Measurements from ENCODE around the gene SEMG1. TPM values are rescaled to one million over a fixed set of nuclear protein-coding genes. Genes with fewer than 3 reads are reported as not detected.

The SEMG1 gene
- total and polyA plus RNA-seq, 9 donors, result not detected

DNA sequence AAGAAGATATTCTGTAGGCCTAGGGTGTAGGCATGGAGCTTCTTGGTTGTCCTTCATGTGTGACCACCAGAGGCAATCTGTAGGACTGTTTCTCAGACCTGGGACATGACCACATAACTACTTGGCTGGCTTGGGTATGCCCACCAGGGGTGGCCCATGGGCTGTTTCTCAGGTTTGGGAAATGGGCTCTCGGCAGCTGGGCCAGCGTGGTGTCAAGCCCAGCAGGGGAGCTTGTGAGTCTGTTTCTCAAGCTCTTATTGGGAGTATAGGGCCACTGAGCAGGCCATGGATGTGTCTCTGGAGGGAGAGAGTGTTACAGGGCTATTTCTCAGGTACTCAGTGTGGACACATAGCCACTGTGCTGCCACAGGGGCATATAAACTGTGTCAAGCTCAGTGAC lies 11.8 kb downstream of the SEMG1 start:
- H3K4me1 ChIP-seq (ENCODE audit: control insufficient read depth, insufficient read depth, low read length), result no peaks in the 10 kb centered on the region
- no peaks in the 10 kb centered on the region for H3K27me3 ChIP-seq (ENCODE audit: control insufficient read depth, insufficient read depth, low read length)
- no peaks in the 10 kb centered on the region for H3K36me3 ChIP-seq (ENCODE audit: control insufficient read depth, insufficient read depth, low read length)
- 75% methylated on average over 2 of the region's 2 CpGs for WGBS (ENCODE audit: insufficient coverage)
- DNase-seq, result no peak
- no peak overlapping the region for H3K4me3 ChIP-seq (ENCODE audit: low read length)
- no peaks in the 10 kb centered on the region for H3K9me3 ChIP-seq (replicated peaks; ENCODE audit: control insufficient read depth, low read depth, low read length)
- H3K27ac ChIP-seq (ENCODE audit: low read length), result no peak overlapping the region

DNA sequence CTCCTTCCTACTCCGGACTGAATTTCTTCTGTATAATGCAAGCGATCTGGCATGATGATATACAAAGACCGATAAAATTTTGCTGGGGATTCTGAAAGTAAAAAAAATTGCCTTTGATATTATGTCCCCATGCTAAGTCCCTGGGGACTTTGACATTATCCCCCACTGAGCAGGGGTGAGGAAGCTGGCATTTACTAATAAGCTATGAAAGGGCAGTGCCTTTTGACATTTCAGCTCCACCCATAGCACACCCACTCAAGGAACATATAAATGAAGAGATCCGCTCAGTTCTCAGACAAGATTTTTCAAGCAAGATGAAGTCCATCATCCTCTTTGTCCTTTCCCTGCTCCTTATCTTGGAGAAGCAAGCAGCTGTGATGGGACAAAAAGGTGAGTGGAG lies 14.2 kb downstream of the SEMG1 start, which contains the start of gene SEMG2:
TSS of gene SEMG2 (plus strand) at position 298 of the 400 bp plus-strand sequence. CDS start at position 315, 17 bp downstream.
- no peak within 1 kb of the TSS for H3K27ac ChIP-seq (ENCODE audit: low read length)
- H3K9me3 ChIP-seq (replicated peaks; ENCODE audit: control insufficient read depth, low read depth, low read length), result no peaks in the 10 kb centered on the region
- no peak within 1 kb of the TSS for H3K4me3 ChIP-seq (ENCODE audit: low read length)
- H3K36me3 ChIP-seq (ENCODE audit: control insufficient read depth, insufficient read depth, low read length), result no peaks in the 10 kb centered on the region
- no peaks in the 10 kb centered on the region for H3K4me1 ChIP-seq (ENCODE audit: control insufficient read depth, insufficient read depth, low read length)
- DNase-seq, result no peak
- no CpG with 5 or more reads among the region's 4 CpGs for WGBS (ENCODE audit: insufficient coverage)
- H3K27me3 ChIP-seq (ENCODE audit: control insufficient read depth, insufficient read depth, low read length), result no peaks in the 10 kb centered on the region

DNA sequence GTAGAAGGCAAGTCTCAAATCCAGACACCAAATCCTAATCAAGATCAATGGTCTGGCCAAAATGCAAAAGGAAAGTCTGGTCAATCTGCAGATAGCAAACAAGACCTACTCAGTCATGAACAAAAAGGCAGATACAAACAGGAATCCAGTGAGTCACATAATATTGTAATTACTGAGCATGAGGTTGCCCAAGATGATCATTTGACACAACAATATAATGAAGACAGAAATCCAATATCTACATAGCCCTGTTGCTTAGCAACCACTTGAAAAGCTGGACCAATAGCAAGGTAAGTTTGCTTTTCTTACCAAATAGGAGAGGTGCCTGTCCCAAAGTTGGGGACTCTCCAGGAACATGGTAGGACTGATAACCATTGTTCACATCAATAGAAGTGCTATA lies 16.3 kb downstream of the SEMG1 start:
- no peaks in the 10 kb centered on the region for H3K9me3 ChIP-seq (replicated peaks; ENCODE audit: control insufficient read depth, low read depth, low read length)
- H3K4me1 ChIP-seq (ENCODE audit: control insufficient read depth, insufficient read depth, low read length), result no peaks in the 10 kb centered on the region
- no peaks in the 10 kb centered on the region for H3K36me3 ChIP-seq (ENCODE audit: control insufficient read depth, insufficient read depth, low read length)
- DNase-seq, result no peak
- no peak overlapping the region for H3K4me3 ChIP-seq (ENCODE audit: low read length)
- H3K27ac ChIP-seq (ENCODE audit: low read length), result no peak overlapping the region
- no peaks in the 10 kb centered on the region for H3K27me3 ChIP-seq (ENCODE audit: control insufficient read depth, insufficient read depth, low read length)

DNA sequence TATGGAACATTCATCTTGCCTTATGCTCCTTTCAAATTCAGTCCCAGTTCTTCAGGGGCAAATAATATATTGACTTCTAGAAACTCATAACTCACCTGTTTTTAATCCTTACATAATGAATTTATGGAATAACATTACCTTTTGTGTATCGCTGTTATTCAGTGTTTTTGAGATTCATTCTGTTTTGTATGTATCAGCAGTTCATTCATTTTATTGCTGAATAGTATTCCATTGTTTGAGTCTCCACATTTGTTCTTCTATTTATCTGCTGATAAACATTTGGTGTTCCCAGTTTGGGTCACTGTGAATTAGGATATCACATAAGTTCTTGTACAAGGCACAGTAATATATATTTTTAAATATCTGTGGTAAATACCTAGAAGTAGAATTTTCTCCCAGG lies 19.5 kb downstream of the SEMG1 start:
- no peak overlapping the region for H3K27ac ChIP-seq (ENCODE audit: low read length)
- DNase-seq, result no peak
- H3K4me3 ChIP-seq (ENCODE audit: low read length), result no peak overlapping the region
- H3K36me3 ChIP-seq (ENCODE audit: control insufficient read depth, insufficient read depth, low read length), result no peaks in the 10 kb centered on the region
- WGBS (ENCODE audit: insufficient coverage), result no CpG with 5 or more reads among the region's 1 CpG
- H3K4me1 ChIP-seq (ENCODE audit: control insufficient read depth, insufficient read depth, low read length), result no peaks in the 10 kb centered on the region
- H3K27me3 ChIP-seq (ENCODE audit: control insufficient read depth, insufficient read depth, low read length), result peaks cover 5% of the 10 kb centered on the region
- no peaks in the 10 kb centered on the region for H3K9me3 ChIP-seq (replicated peaks; ENCODE audit: control insufficient read depth, low read depth, low read length)

DNA sequence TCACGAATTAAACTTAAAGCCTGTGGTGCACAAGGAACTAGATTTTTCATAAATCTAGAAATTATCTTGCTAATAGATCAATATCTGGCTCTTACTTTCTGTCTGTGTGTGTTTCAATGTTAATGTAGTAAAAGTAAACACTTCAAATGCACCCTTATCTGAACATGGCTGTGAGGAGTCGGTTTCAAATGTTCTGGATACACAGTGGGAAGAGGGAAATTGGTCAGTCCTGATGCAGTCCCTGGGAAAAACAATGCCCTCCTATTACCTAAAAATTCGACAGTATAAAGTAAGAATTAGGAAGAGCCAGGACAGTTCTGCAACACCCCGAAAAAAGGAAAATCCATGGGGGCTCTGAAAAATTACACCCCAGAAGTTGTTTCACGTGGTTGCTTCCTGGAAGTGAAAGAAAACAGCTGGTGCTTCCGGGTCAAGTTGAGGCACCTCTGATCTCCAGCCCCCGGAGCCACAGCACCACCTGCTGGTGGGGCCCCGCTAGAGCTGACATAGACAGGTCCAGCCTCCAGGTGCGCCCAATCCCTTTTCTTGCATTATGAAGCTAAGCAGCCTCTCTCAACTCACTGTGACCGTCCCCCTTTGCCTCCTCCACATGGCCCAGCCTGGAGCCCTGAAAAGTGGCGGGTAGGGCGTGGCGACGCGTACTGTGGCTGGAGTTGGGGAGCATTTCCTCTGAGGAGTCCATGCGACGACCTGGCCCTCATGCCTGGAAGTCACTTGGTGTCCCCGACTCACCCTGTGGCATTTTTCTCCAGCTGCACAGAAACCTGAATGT lies 22.6 kb downstream of the SEMG1 start:
- WGBS (ENCODE audit: insufficient coverage), result 58% methylated on average over 10 of the region's 18 CpGs
- H3K36me3 ChIP-seq (ENCODE audit: control insufficient read depth, insufficient read depth, low read length), result no peaks in the 10 kb centered on the region
- no peaks in the 10 kb centered on the region for H3K9me3 ChIP-seq (replicated peaks; ENCODE audit: control insufficient read depth, low read depth, low read length)
- H3K4me1 ChIP-seq (ENCODE audit: control insufficient read depth, insufficient read depth, low read length), result no peaks in the 10 kb centered on the region
- no peak for DNase-seq
- H3K27ac ChIP-seq (ENCODE audit: low read length), result no peak overlapping the region
- H3K4me3 ChIP-seq (ENCODE audit: low read length), result no peak overlapping the region
- H3K27me3 ChIP-seq (ENCODE audit: control insufficient read depth, insufficient read depth, low read length), result peaks cover 5% of the 10 kb centered on the region

DNA sequence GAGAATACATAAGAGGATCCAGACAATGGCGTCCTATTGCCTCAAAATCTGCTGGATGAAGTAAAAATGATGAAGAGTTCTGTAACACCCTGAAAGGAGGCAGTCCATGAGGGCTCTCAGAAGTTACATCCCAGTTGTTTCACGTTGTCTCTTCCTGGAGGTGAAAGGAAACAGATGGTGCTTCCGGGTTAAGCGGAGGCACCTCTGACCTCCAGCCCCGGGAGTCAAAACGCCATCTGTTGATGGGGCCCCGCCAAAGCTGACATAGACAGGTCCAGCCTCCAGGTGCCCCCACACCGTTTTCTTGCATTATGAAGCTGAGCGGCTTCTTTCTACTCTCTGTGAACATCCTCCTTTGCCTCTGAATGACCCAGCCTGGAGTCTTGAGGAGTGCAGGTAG lies 23.8 kb downstream of the SEMG1 start:
- H3K4me3 ChIP-seq (ENCODE audit: low read length), result no peak overlapping the region

DNA sequence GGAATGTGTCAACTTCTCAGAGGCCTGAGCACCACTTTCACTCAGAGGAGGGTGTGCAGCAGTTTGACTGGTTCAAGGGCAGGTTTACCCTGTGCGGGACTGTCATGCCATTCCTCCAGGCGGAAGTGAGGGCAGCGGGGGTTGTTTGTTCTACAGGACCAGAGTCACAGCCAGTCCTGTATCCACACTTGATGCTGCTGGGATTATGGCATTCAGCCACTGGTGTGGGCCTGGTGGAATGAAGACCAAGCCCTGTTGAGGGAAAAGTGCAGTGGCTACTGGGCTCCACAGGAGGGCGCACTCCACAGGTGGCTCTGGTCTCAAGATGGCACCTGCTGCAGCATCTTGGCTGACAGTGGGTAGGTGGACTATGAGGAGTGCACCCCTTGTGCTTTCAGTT lies 29.2 kb downstream of the SEMG1 start:
- no peak for DNase-seq
- Histone ChIP-seq H3K9me3 (replicated peaks; ENCODE audit: control insufficient read depth, low read depth, low read length) (peaks cover 7% of the 10 kb centered on the region), H3K36me3 (ENCODE audit: control insufficient read depth, insufficient read depth, low read length) (no peaks in the 10 kb centered on the region), H3K27me3 (ENCODE audit: control insufficient read depth, insufficient read depth, low read length) (no peaks in the 10 kb centered on the region), H3K4me1 (ENCODE audit: control insufficient read depth, insufficient read depth, low read length) (no peaks in the 10 kb centered on the region), H3K27ac (ENCODE audit: low read length) (no peak overlapping the region), H3K4me3 (ENCODE audit: low read length) (no peak overlapping the region)
- 58% methylated on average over 4 of the region's 4 CpGs for WGBS (ENCODE audit: insufficient coverage)

More for the DNA sequence above, 23.8 kb downstream of the SEMG1 start:
- Histone ChIP-seq H3K9me3 (replicated peaks; ENCODE audit: control insufficient read depth, low read depth, low read length) (peaks cover 5% of the 10 kb centered on the region), H3K27me3 (ENCODE audit: control insufficient read depth, insufficient read depth, low read length) (peaks cover 5% of the 10 kb centered on the region), H3K4me1 (ENCODE audit: control insufficient read depth, insufficient read depth, low read length) (no peaks in the 10 kb centered on the region), H3K36me3 (ENCODE audit: control insufficient read depth, insufficient read depth, low read length) (no peaks in the 10 kb centered on the region), H3K27ac (ENCODE audit: low read length) (no peak overlapping the region)
- 59% methylated on average over 7 of the region's 9 CpGs for WGBS (ENCODE audit: insufficient coverage)
- DNase-seq, result no peak

DNA sequence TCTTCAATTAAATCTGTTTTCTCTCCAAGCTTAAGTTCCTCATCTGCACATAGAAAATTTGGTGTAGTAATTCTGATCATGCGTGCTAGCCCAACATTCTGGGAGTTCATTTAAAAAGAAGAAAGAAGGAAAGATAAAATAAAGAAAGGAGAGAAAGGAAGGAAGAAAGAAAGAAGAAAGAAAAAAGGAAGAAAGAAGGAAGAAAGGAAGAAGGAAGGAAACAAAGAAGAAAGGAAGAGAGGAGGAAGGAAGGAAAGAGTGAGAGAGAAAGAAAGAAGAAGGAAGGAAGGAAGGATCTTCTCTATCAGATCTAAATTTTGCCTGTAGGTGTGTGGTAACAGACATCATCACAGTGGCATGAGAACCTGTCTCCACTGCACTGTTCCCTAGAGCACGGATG lies 31.3 kb downstream of the SEMG1 start:
- H3K4me1 ChIP-seq (ENCODE audit: control insufficient read depth, insufficient read depth, low read length), result no peaks in the 10 kb centered on the region
- WGBS (ENCODE audit: insufficient coverage), result 100% methylated on average over 1 of the region's 2 CpGs
- no peaks in the 10 kb centered on the region for H3K36me3 ChIP-seq (ENCODE audit: control insufficient read depth, insufficient read depth, low read length)
- H3K4me3 ChIP-seq (ENCODE audit: low read length), result no peak overlapping the region
- H3K27ac ChIP-seq (ENCODE audit: low read length), result no peak overlapping the region
- DNase-seq, result no peak
- peaks cover 7% of the 10 kb centered on the region for H3K9me3 ChIP-seq (replicated peaks; ENCODE audit: control insufficient read depth, low read depth, low read length)
- H3K27me3 ChIP-seq (ENCODE audit: control insufficient read depth, insufficient read depth, low read length), result peaks cover 2% of the 10 kb centered on the region

DNA sequence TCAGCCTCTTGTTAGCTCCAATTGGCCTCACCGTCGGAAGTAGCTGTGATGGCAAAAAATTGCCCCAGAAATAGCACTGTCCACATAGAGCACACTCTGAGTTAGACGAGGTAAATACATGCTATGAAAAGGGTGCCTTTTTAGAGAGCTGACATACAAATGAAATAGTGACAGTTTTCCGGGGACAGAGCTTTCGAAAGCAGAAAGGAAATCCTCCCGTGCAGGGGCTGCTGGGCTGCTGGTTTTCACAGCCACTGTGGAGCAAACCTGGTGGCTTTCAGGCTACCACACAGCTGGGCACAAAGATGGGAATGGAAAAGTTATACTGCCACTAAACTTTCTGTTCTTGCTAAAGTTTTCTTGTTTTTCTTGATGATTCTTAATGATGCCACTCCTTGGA lies 39.3 kb downstream of the SEMG1 start:
- WGBS (ENCODE audit: insufficient coverage), result 26% methylated on average over 4 of the region's 6 CpGs

DNA sequence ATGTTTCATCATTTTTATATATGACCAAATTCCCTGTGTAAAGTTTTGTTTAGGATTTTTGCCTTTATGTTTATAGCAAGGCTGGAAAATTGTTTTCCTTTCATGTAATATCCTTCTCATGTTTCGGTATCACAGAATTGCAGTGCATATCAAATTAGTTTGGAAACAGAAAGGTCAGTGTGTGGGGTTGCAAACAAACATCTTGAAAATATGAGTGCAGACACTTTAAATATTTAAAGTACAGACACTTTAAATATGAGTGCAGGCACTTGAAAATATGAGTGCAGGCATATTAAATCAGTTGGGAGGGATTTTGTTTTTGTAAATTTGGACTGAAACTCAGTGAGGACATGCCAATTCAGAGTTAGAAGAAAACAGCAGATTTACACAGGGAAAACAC lies 41.0 kb downstream of the SEMG1 start:
- Histone ChIP-seq H3K9me3 (replicated peaks; ENCODE audit: control insufficient read depth, low read depth, low read length) (no peaks in the 10 kb centered on the region), H3K27ac (ENCODE audit: low read length) (no peak overlapping the region), H3K36me3 (ENCODE audit: control insufficient read depth, insufficient read depth, low read length) (no peaks in the 10 kb centered on the region), H3K4me1 (ENCODE audit: control insufficient read depth, insufficient read depth, low read length) (no peaks in the 10 kb centered on the region), H3K27me3 (ENCODE audit: control insufficient read depth, insufficient read depth, low read length) (peaks cover 6% of the 10 kb centered on the region), H3K4me3 (ENCODE audit: low read length) (no peak overlapping the region)
- no peak for DNase-seq
- WGBS (ENCODE audit: insufficient coverage), result no CpG with 5 or more reads among the region's 1 CpG

More for the DNA sequence above, 39.3 kb downstream of the SEMG1 start:
- DNase-seq, result no peak
- Histone ChIP-seq H3K4me3 (ENCODE audit: low read length) (no peak overlapping the region), H3K9me3 (replicated peaks; ENCODE audit: control insufficient read depth, low read depth, low read length) (no peaks in the 10 kb centered on the region), H3K27ac (ENCODE audit: low read length) (no peak overlapping the region), H3K27me3 (ENCODE audit: control insufficient read depth, insufficient read depth, low read length) (peaks cover 5% of the 10 kb centered on the region), H3K36me3 (ENCODE audit: control insufficient read depth, insufficient read depth, low read length) (no peaks in the 10 kb centered on the region), H3K4me1 (ENCODE audit: control insufficient read depth, insufficient read depth, low read length) (no peaks in the 10 kb centered on the region)

DNA sequence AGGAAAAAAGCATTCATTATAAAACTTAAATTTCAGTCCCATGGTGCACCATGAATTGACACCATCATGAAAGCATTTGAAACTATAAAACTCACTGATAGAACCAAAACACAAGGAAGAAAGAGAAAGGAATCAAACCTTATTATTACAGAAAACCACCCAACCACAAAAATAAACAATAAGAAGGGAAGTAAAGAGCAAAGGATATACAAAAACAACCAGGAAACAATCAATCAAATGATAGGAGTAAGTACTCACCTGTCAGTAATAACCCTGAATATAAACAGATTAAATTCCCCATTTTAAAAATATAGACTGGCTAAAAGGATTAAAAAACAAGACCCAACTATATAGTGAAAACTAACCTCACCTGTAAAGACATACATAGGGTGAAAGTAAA lies 41.8 kb downstream of the SEMG1 start:
- Histone ChIP-seq H3K9me3 (replicated peaks; ENCODE audit: control insufficient read depth, low read depth, low read length) (no peaks in the 10 kb centered on the region), H3K4me1 (ENCODE audit: control insufficient read depth, insufficient read depth, low read length) (no peaks in the 10 kb centered on the region), H3K27me3 (ENCODE audit: control insufficient read depth, insufficient read depth, low read length) (peaks cover 7% of the 10 kb centered on the region), H3K27ac (ENCODE audit: low read length) (no peak overlapping the region), H3K36me3 (ENCODE audit: control insufficient read depth, insufficient read depth, low read length) (no peaks in the 10 kb centered on the region), H3K4me3 (ENCODE audit: low read length) (no peak overlapping the region)
- no peak for DNase-seq
